ENCODE measurements around the gene ADAMTS1. TPM values are rescaled to one million over a fixed set of nuclear protein-coding genes. Genes with fewer than 3 reads are reported as not detected.

ADAMTS1 gene
- total and polyA plus RNA-seq, 2 donors from 2014 or later, result 16.0 to 343 TPM

GRCh38 chr21:26881504-26882228 lies 36.5 kb upstream of the ADAMTS1 start:
- H3K4me3 ChIP-seq (ENCODE audit: low read length in 3 of 3), result no peak overlapping the region
- FAIRE-seq (peak; percentile 37), DNase-seq (peak in 2 of 5 donors; percentile 20 to 37)
- H3K4me1 ChIP-seq (ENCODE audit: control insufficient read depth in 2 of 3, insufficient read depth in 2 of 3, low read depth in 1 of 3, low read length in 3 of 3), result no peaks in the 10 kb centered on the region
- H3K9ac ChIP-seq (ENCODE audit: low read length in 3 of 3), result no peak overlapping the region
- H3K36me3 ChIP-seq (ENCODE audit: control insufficient read depth in 2 of 3, insufficient read depth in 3 of 3, low read length in 3 of 3), result no peaks in the 10 kb centered on the region
- TF ChIP-seq, protein P1, sequence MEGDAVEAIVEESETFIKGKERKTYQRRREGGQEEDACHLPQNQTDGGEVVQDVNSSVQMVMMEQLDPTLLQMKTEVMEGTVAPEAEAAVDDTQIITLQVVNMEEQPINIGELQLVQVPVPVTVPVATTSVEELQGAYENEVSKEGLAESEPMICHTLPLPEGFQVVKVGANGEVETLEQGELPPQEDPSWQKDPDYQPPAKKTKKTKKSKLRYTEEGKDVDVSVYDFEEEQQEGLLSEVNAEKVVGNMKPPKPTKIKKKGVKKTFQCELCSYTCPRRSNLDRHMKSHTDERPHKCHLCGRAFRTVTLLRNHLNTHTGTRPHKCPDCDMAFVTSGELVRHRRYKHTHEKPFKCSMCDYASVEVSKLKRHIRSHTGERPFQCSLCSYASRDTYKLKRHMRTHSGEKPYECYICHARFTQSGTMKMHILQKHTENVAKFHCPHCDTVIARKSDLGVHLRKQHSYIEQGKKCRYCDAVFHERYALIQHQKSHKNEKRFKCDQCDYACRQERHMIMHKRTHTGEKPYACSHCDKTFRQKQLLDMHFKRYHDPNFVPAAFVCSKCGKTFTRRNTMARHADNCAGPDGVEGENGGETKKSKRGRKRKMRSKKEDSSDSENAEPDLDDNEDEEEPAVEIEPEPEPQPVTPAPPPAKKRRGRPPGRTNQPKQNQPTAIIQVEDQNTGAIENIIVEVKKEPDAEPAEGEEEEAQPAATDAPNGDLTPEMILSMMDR (IDR thresholded peaks at IDR 0.05; ENCODE audit: borderline replicate concordance, extremely low read depth, insufficient read depth), result peak; percentile 32
- H3K27me3 ChIP-seq (ENCODE audit: control insufficient read depth, insufficient read depth, low read length), result no peaks in the 10 kb centered on the region
- H3K9me3 ChIP-seq (ENCODE audit: control insufficient read depth in 2 of 3, insufficient read depth in 1 of 3, low read length in 3 of 3), result no peaks in the 10 kb centered on the region
- intact Hi-C loops (cut with DNase I), result no loop called here
- H3K27ac ChIP-seq (ENCODE audit: low read depth in 2 of 2, low read length in 2 of 2), result no peak overlapping the region

DNA sequence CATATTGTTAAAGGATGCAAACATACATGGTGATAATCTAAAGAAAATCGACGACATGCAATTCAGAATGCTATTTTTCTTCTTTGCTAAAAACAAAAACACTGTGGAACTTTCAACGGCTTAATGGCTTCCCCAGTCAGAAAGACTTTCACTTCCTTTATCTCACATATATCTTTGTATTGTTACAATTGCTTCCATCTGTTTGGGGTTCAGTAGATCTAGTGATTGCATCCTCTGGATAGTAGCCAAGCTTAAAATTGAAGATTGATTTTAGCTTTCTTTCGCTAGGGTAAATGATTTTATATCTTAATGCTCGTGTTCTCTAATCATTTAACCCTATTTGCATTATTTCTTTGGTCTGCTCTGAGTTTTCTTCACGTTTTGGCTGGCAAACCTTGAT lies 31.8 kb upstream of the ADAMTS1 start:
- Histone ChIP-seq H3K27ac (ENCODE audit: low read depth in 2 of 2, low read length in 2 of 2) (no peak overlapping the region), H3K36me3 (ENCODE audit: control insufficient read depth in 2 of 3, insufficient read depth in 3 of 3, low read length in 3 of 3) (no peaks in the 10 kb centered on the region), H3K9ac (ENCODE audit: low read length in 3 of 3) (no peak overlapping the region), H3K4me3 (ENCODE audit: low read length in 3 of 3) (no peak overlapping the region), H3K9me3 (ENCODE audit: control insufficient read depth in 2 of 3, insufficient read depth in 1 of 3, low read length in 3 of 3) (no peaks in the 10 kb centered on the region), H3K4me1 (ENCODE audit: control insufficient read depth in 2 of 3, insufficient read depth in 2 of 3, low read depth in 1 of 3, low read length in 3 of 3) (no peaks in the 10 kb centered on the region), H3K27me3 (ENCODE audit: control insufficient read depth, insufficient read depth, low read length) (no peaks in the 10 kb centered on the region)
- no peak for FAIRE-seq
- intact Hi-C loops (cut with DNase I), result no loop called here
- DNase-seq, result no peak
- TF ChIP-seq, protein P1 (IDR thresholded peaks at IDR 0.05; ENCODE audit: borderline replicate concordance, extremely low read depth, insufficient read depth), result no peak

- Histone ChIP-seq H3K27me3 (ENCODE audit: control insufficient read depth, insufficient read depth, low read length) (no peaks in the 10 kb centered on the region), H3K9me3 (ENCODE audit: control insufficient read depth in 2 of 3, insufficient read depth in 1 of 3, low read length in 3 of 3) (no peaks in the 10 kb centered on the region), H3K36me3 (ENCODE audit: control insufficient read depth in 2 of 3, insufficient read depth in 3 of 3, low read length in 3 of 3) (no peaks in the 10 kb centered on the region), H3K4me3 (ENCODE audit: low read length in 3 of 3) (no peak overlapping the region), H3K4me1 (ENCODE audit: control insufficient read depth in 2 of 3, insufficient read depth in 2 of 3, low read depth in 1 of 3, low read length in 3 of 3) (no peaks in the 10 kb centered on the region), H3K9ac (ENCODE audit: low read length in 3 of 3) (no peak overlapping the region), H3K27ac (ENCODE audit: low read depth in 2 of 2, low read length in 2 of 2) (no peak overlapping the region)
- no peak for FAIRE-seq
- no peak for DNase-seq
- TF ChIP-seq, protein P1 (IDR thresholded peaks at IDR 0.05; ENCODE audit: borderline replicate concordance, extremely low read depth, insufficient read depth), result no peak
- intact Hi-C loops (cut with DNase I), result no loop called here
These were observed 29.1 kb upstream of the ADAMTS1 start for GRCh38 chr21:26874347-26874746.

Measured in kidney (tissue), 14 donors.